Heart left ventricle (tissue), 16 donors: ENCODE data around the gene MPPED1. TPM values are rescaled to one million over a fixed set of nuclear protein-coding genes. Genes with fewer than 3 reads are reported as not detected.

Source experiments
- ATAC-seq, 4 donors: fragments of 200-7000 bp; cut with Tn5 transposase; one replicate each; pipeline ENCODE4 v1.9.1; 2020 to 2022; ENCODE audit warnings: moderate library complexity in 4 of 4, mild to moderate bottlenecking in 3 of 4, moderate number of reproducible peaks in 1 of 4
- DNase-seq, 5 donors: peaks; one replicate each; pipeline ENCODE4 v3.0.0-alpha.2; 2020
- H3K27ac ChIP-seq, 12 donors: fragments of 200-600 bp; sonication (generic) in 4 of 12; one replicate each; pipeline versions ENCODE4 v1.5.0 to v1.8.0; 2016 to 2022; ENCODE audit warnings: mild to moderate bottlenecking in 2 of 12
- H3K27me3 ChIP-seq, 9 donors: fragments of 200-600 bp; sonication (generic) in 2 of 9; one replicate each; pipeline versions ENCODE4 v1.5.1 to v1.8.0; 2016 to 2022; ENCODE audit warnings: mild to moderate bottlenecking in 3 of 9
- H3K36me3 ChIP-seq, 9 donors: fragments of 200-600 bp; sonication (generic) in 2 of 9; one replicate each; pipeline versions ENCODE4 v1.5.0 to v1.8.0; 2018 to 2022; ENCODE audit warnings: mild to moderate bottlenecking in 2 of 9
- H3K4me1 ChIP-seq, 12 donors: fragments of 200-600 bp; sonication (generic) in 4 of 12; one replicate each; pipeline versions ENCODE4 v1.5.0 to v1.8.0; 2016 to 2022; ENCODE audit warnings: mild to moderate bottlenecking in 3 of 12
- H3K4me3 ChIP-seq, 12 donors: fragments of 200-600 bp; sonication (generic) in 4 of 12; one replicate each; pipeline versions ENCODE4 v1.5.0 to v1.8.0; 2017 to 2022; ENCODE audit warnings: mild to moderate bottlenecking in 9 of 12, moderate library complexity in 4 of 12
- H3K9me3 ChIP-seq, 12 donors: fragments of 200-600 bp; sonication (generic) in 4 of 12; one replicate each; pipeline versions ENCODE4 v1.5.0 to v1.8.0; 2016 to 2022; ENCODE audit warnings: mild to moderate bottlenecking in 1 of 12
- POLR2A ChIP-seq, 2 donors: fragments of 450-650 bp; IDR thresholded peaks; one replicate each; pipeline ENCODE4 v1.6.1; 2017; ENCODE audit warnings: antibody characterized with exemption in 2 of 2, mild to moderate bottlenecking in 2 of 2, moderate library complexity in 2 of 2
- WGBS, 4 donors: extraction: QIAGEN DNeasy Blood & Tissue Kit in 2 of 4; methylation state at CpG; one replicate each; pipeline versions ENCODE4 v1.1.5 to v1.1.7; 2013 to 2018; 5-methylcytosine and 5-hydroxymethylcytosine counted together
- intact Hi-C, 10 donors: fragments of 100-400 bp; cut with DNase I; formaldehyde crosslinking; loops; one replicate each; pipeline versions ENCODE4 v1.11.1 to v1.14.2; 2022
- polyA plus RNA-seq, 2 donors: library from polyadenylated mRNA; stranded (reverse); fragments of 200-250 nt; gene quantifications; one replicate each; pipeline ENCODE4 v1.2.3, GENCODE V29; 2013
- total RNA-seq, 9 donors: library from RNA; depleted of rRNA in 2 of 9; stranded (reverse); fragments of >200 nt in 2 of 9; fragmentation: NEBNext Ultra II Directional in 3 of 9; extraction: Animal tissue kit (Norgen Biotek cat#: 25700) in 3 of 9; gene quantifications; one replicate each; pipeline versions ENCODE4 v1.1.0 to v1.2.4, GENCODE V29; 2016 to 2023
- TF ChIP-seq, protein P1 (sequence below), 12 donors: fragments of 200-600 bp; sonication (generic) in 4 of 12; IDR thresholded peaks; one replicate each; pipeline versions ENCODE4 v1.5.0 to v1.8.0; 2018 to 2022; ENCODE audit warnings: antibody characterized with exemption in 12 of 12, mild to moderate bottlenecking in 5 of 12
- donor health status: ischemic (EF 13 %, LVEDD 7.1; RV severe dilation, severe dysfunction).
- donor health status: healthy with polysubstance abuse.
- donor health status: DM: no; HTN: yes; CAD: no.
- donor health status: DM: no; HTN: no; CAD: no.
- donor health status: ischemic (EF 25% LVEDD 6.9; RV normal size, moderate dysfunction).
- donor health status: ischemic (EF 25% LVEDD 5.7; RV mildly dilated, moderate dysfunction).
- donor health status: healthy.
- donor health status: DM: yes; HTN: yes; CAD: no.
- donor health status: ischemic (EF 35%, LVEDD 5.7; RV mildly dilated, moderate dysfunction).
- donor health status: nonischemic (EF 11% LVEDD 7.7; RV severe dilation, severe dysfunction).
- donor health status: DM: yes; HTN: yes; CAD: no.
- donor health status: PGD.
- donor health status: ischemic (EF 29% LVEDD 5.4; RV normal size, mild dysfunction).
- donor health status: nonischemic (EF 23%, LVEDD 6.1; RV moderate dilation, normal function).

MPPED1 gene
- total and polyA plus RNA-seq, 11 donors, result 0.12 TPM; not detected in 10

DNA sequence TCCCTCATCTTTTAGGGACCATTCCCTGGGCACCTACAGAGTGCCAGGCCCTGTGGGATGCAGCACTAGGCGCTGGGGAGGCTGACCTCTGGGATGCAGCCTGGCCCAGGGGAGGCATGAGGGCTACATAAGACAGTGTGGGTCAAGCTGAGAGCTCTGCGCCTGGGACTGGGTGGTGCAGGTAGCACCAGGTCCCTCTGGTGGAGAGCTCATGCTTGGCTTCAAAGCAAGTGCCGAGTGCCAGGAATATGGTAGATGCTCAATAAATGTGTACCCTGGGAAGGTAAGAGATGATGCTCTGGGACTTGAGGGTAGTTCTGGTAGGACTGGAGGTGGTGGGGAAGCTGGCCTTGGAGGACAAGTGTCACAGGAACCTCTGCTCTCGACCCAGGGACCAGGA lies 2.0 kb upstream of the MPPED1 start:
- peak in 1 of 5 donors; percentile 28 for DNase-seq
- H3K36me3 ChIP-seq, result no peaks in the 10 kb centered on the region
- 63 to 81% (median 74%) methylated on average over 2 to 4 of the region's 4 CpGs for WGBS, 4 donors
- no peak for ATAC-seq
- TF ChIP-seq, protein P1, sequence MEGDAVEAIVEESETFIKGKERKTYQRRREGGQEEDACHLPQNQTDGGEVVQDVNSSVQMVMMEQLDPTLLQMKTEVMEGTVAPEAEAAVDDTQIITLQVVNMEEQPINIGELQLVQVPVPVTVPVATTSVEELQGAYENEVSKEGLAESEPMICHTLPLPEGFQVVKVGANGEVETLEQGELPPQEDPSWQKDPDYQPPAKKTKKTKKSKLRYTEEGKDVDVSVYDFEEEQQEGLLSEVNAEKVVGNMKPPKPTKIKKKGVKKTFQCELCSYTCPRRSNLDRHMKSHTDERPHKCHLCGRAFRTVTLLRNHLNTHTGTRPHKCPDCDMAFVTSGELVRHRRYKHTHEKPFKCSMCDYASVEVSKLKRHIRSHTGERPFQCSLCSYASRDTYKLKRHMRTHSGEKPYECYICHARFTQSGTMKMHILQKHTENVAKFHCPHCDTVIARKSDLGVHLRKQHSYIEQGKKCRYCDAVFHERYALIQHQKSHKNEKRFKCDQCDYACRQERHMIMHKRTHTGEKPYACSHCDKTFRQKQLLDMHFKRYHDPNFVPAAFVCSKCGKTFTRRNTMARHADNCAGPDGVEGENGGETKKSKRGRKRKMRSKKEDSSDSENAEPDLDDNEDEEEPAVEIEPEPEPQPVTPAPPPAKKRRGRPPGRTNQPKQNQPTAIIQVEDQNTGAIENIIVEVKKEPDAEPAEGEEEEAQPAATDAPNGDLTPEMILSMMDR (IDR thresholded peaks at IDR 0.05), result no peak
- TF ChIP-seq POLR2A (IDR thresholded peaks at IDR 0.05), result no peak
- peaks cover 23 to 55% (median 39%) of the 10 kb centered on the region in 9 donors for H3K27me3 ChIP-seq
- intact Hi-C loops, result no loop called here
- H3K4me3 ChIP-seq, result no peak overlapping the region
- H3K4me1 ChIP-seq, result peaks cover 0 to 13% (median 0%) of the 10 kb centered on the region in 12 donors
- H3K9me3 ChIP-seq, result no peaks in the 10 kb centered on the region
- H3K27ac ChIP-seq, result no peak overlapping the region

DNA sequence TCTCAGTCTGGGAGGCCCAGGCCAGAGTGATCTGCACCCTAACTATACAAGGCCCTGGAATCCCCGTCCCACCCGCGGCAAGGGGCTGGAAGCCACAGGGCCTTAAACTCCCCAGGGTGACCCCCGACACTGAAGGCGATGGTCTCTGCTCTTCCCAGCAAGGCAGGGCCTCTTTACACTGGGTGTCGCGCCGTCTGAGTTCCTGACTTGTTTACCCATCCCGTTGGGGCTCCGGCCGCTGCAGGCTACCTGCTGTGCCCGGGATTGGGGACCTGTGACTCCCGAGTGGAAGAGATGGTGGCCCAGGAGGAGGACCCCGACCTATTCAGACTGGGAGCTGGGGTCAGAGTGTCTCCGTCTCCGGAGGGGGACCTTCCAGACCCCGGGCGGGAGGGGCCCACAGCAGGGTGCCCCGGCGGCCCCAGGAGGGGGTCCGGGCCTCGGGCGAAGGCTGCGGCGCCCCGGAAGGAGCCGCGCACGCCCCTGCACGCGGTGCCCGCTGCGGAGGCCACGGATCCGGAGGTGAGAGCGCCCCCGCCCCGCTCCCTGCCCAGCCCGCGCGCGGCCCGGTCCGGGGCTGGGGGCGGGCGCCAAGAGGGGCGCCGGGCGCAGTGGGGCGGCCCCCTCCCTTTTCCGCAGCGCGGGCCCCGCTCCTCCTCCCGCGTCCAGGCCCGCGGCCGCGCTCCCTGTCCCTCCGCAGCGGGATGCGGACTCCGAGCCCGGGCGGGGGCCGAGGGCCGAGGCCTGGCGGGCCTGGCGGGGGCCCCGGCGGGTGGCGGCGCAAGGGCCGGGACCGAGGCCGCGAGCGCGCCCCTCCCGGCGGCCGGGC lies 560 bp upstream of the MPPED1 start:
- intact Hi-C loops, result no loop called here
- Histone ChIP-seq H3K27me3 (peaks cover 26 to 67% (median 40%) of the 10 kb centered on the region in 9 donors), H3K36me3 (no peaks in the 10 kb centered on the region), H3K27ac (no peak overlapping the region), H3K9me3 (no peaks in the 10 kb centered on the region), H3K4me1 (peaks cover 0 to 13% (median 0%) of the 10 kb centered on the region in 12 donors), H3K4me3 (peak overlapping the region in 1 of 12 donors; percentile 40)
- DNase-seq (peak in 1 of 5 donors; percentile 37), ATAC-seq (no peak)
- 7 to 41% (median 8%) methylated on average over 5 to 83 of the region's 83 CpGs for WGBS, 4 donors
- TF ChIP-seq POLR2A (IDR thresholded peaks at IDR 0.05), result no peak
- TF ChIP-seq, protein P1 (IDR thresholded peaks at IDR 0.05), result no peak

GRCh38 chr22:43412808-43413795 lies 1.3 kb downstream of the MPPED1 start:
- Histone ChIP-seq H3K27ac (no peak overlapping the region), H3K36me3 (no peaks in the 10 kb centered on the region), H3K4me3 (no peak overlapping the region), H3K9me3 (no peaks in the 10 kb centered on the region), H3K4me1 (peaks cover 0 to 13% (median 0%) of the 10 kb centered on the region in 12 donors), H3K27me3 (peaks cover 26 to 77% (median 40%) of the 10 kb centered on the region in 9 donors)
- ATAC-seq (no peak), DNase-seq (peak in 3 of 5 donors; percentile 10 to 40 (median 20))
- WGBS, 4 donors, result 48 to 56% (median 54%) methylated on average over 26 of the region's 26 CpGs
- no peak for TF ChIP-seq POLR2A (IDR thresholded peaks at IDR 0.05)
- TF ChIP-seq, protein P1 (IDR thresholded peaks at IDR 0.05), result no peak
- intact Hi-C loops, result no loop called here
